ENCODE data around the gene EXOC3L4. TPM values are rescaled to one million over a fixed set of nuclear protein-coding genes. Genes with fewer than 3 reads are reported as not detected.
A peak's percentile ranks its signal among the peaks of the same experiment; 100 is the strongest.

Gene EXOC3L4
- total and polyA plus RNA-seq, 2 experiments from 2014 or later, result not detected

DNA sequence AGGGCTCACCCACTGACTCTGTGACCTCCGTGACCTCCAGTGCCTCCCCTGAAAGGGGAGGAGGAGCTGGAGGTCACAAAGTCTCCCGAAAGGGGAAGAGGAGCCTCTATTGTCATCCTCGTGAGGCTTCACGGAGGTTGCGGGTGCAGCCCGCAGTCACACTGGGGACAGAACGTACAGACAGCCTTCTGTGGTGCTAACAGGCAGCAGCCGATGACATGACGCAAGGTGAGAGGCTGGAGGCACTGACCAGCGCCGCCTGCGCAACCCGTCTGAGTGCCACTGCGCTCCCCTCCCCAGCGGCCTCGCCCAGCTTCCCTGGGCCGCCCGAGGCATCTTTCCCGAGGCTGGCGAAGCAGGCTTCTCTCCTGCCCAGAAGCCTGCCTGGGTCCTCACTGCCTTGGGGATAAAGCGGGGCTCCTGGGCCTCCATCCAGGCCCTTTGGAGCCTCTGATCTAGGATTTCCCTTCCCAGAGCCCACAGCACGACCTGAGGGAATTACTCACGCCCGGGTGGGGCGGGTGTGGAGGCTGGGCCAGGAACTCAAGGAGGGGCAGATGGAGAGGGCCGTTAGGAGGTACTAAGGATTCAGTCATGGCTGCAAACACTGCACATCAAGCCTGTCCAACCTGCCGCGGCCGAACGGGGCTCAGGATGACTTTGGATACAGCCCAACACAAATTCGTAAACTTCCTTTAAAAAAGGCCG lies 22.8 kb upstream of the EXOC3L4 start:
- no peak for TF ChIP-seq EZH2 (IDR thresholded peaks at IDR 0.05; ENCODE audit: insufficient read depth, poor library complexity, severe bottlenecking)
- TF ChIP-seq EZH2phosphoT487 (IDR thresholded peaks at IDR 0.05; ENCODE audit: insufficient read depth, low read depth), result no peak
- no peaks in the 10 kb centered on the region for H3K9me2 ChIP-seq (ENCODE audit: insufficient read depth)
- no peaks in the 10 kb centered on the region for H3K9me3 ChIP-seq (ENCODE audit: low read depth)
- no peaks in the 10 kb centered on the region for H4K20me1 ChIP-seq (ENCODE audit: insufficient read depth)
- H3K4me2 ChIP-seq (ENCODE audit: unreplicated experiment), result no peak overlapping the region
- H3K27me3 ChIP-seq (replicated peaks; ENCODE audit: insufficient read depth), result no peaks in the 10 kb centered on the region
- no peak overlapping the region for H3K9ac ChIP-seq
- H3F3A ChIP-seq (ENCODE audit: insufficient read depth), result peaks cover 10% of the 10 kb centered on the region; the same call in 1 of the 2 replicates
- WGBS, 2 experiments (ENCODE audit: low coverage in 1 of 2, low lambda C conversion rate in 2 of 2, missing lambda C conversion rate in 2 of 2), result 72 to 78% methylated on average over 28 to 32 of the region's 32 CpGs
- no peak overlapping the region for H2AFZ ChIP-seq
- H3K4me1 ChIP-seq (ENCODE audit: insufficient read depth), result peaks cover 12% of the 10 kb centered on the region
- H3K4me3 ChIP-seq, result no peak overlapping the region
- no peaks in the 10 kb centered on the region for H3K79me2 ChIP-seq (ENCODE audit: insufficient read depth)
- in situ Hi-C loops (cut with MboI), result no loop called here
- no peaks in the 10 kb centered on the region for H3K36me3 ChIP-seq (ENCODE audit: low read depth)
- DNase-seq, result peak; percentile 42
- H3K27ac ChIP-seq, result no peak overlapping the region

DNA sequence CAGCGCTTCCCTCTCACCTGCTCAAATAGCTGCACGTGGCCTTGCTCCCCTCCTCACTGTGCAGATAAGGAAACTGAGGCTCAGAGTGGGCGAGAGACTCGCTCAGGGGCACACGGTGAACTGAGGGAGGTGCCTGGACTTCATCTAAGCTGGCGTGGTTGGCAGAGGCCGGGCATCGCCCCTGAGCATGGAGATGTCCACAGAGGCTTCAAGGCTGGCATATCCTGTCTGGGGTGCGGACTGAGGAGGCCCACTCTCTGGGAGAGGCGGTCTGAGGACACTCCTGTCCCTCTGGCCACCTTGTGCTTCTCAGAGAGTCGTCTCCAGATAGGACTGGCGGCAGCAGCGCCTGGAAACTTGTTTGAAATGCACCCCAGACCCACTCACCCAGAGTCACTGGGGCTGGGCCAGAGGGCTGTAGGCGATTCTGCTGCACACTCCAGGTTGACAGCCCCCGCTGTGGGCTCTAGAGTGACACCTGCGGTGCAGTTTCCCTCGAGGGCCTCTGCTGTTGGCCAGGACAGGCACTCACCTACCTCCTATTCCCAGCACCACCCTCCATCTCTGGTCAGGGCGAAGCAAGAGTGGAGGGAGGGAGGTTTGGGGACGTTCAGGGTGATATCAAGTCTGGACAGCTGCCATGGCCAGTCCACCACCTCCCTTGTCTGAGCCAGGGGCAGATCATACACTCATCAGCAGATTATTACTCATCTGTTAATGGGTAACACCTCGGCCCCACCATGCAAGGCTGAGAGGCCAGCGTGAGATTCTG lies 21.7 kb upstream of the EXOC3L4 start:
- WGBS, 2 experiments (ENCODE audit: low coverage in 1 of 2, low lambda C conversion rate in 2 of 2, missing lambda C conversion rate in 2 of 2), result 83 to 84% methylated on average over 21 of the region's 21 CpGs
- Histone ChIP-seq H3K27me3 (replicated peaks; ENCODE audit: insufficient read depth) (no peaks in the 10 kb centered on the region), H4K20me1 (ENCODE audit: insufficient read depth) (no peaks in the 10 kb centered on the region), H3F3A (ENCODE audit: insufficient read depth) (peaks cover 4% of the 10 kb centered on the region; the same call in 1 of the 2 replicates), H3K9me2 (ENCODE audit: insufficient read depth) (no peaks in the 10 kb centered on the region), H3K4me2 (ENCODE audit: unreplicated experiment) (no peak overlapping the region), H3K4me3 (no peak overlapping the region), H3K27ac (no peak overlapping the region), H3K9ac (no peak overlapping the region), H3K79me2 (ENCODE audit: insufficient read depth) (no peaks in the 10 kb centered on the region), H3K36me3 (ENCODE audit: low read depth) (no peaks in the 10 kb centered on the region), H3K4me1 (ENCODE audit: insufficient read depth) (peaks cover 4% of the 10 kb centered on the region), H3K9me3 (ENCODE audit: low read depth) (no peaks in the 10 kb centered on the region), H2AFZ (no peak overlapping the region)
- DNase-seq, result peak; percentile 41
- in situ Hi-C loops (cut with MboI), result no loop called here
- TF ChIP-seq EZH2phosphoT487 (IDR thresholded peaks at IDR 0.05; ENCODE audit: insufficient read depth, low read depth) (no peak), EZH2 (IDR thresholded peaks at IDR 0.05; ENCODE audit: insufficient read depth, poor library complexity, severe bottlenecking) (no peak)

DNA sequence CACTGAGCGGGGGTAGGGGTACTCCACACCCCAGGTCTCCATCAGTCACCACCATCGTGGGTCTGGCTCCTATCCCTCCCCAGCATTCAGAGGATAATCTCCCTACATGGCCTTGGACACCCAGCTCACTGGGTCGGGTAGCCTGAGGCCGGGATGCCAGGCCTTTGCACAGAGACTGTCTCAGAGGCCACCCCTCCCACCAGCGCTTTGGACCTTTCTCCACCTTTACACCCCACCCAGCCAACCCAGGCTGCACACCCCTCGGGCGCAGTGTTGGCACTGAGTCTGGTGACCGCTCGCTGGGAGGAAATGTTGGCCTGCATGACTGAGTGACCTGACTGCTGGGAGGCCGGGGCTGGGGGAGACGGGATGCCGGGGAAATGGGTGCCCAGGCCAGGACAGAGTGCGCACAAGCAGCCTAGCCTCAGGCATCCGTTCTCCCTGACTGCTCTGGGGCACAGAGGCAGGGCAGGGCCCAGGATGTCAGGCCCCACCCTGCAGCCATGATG lies 21.1 kb upstream of the EXOC3L4 start:
- Histone ChIP-seq H3K9me2 (ENCODE audit: insufficient read depth) (no peaks in the 10 kb centered on the region), H3K4me2 (ENCODE audit: unreplicated experiment) (no peak overlapping the region), H3K9me3 (ENCODE audit: low read depth) (no peaks in the 10 kb centered on the region), H3K27ac (no peak overlapping the region), H3K9ac (no peak overlapping the region), H3K4me3 (no peak overlapping the region), H3K36me3 (ENCODE audit: low read depth) (no peaks in the 10 kb centered on the region), H4K20me1 (ENCODE audit: insufficient read depth) (no peaks in the 10 kb centered on the region), H3K27me3 (replicated peaks; ENCODE audit: insufficient read depth) (no peaks in the 10 kb centered on the region), H3F3A (ENCODE audit: insufficient read depth) (no peaks in the 10 kb centered on the region), H3K79me2 (ENCODE audit: insufficient read depth) (no peaks in the 10 kb centered on the region), H3K4me1 (ENCODE audit: insufficient read depth) (no peaks in the 10 kb centered on the region; the same call in 1 of the 2 replicates), H2AFZ (no peak overlapping the region)
- no peak for DNase-seq
- 87 to 94% methylated on average over 14 of the region's 14 CpGs for WGBS, 2 experiments (ENCODE audit: low coverage in 1 of 2, low lambda C conversion rate in 2 of 2, missing lambda C conversion rate in 2 of 2)
- in situ Hi-C loops (cut with MboI), result no loop called here
- TF ChIP-seq EZH2phosphoT487 (IDR thresholded peaks at IDR 0.05; ENCODE audit: insufficient read depth, low read depth) (no peak), EZH2 (IDR thresholded peaks at IDR 0.05; ENCODE audit: insufficient read depth, poor library complexity, severe bottlenecking) (no peak)

DNA sequence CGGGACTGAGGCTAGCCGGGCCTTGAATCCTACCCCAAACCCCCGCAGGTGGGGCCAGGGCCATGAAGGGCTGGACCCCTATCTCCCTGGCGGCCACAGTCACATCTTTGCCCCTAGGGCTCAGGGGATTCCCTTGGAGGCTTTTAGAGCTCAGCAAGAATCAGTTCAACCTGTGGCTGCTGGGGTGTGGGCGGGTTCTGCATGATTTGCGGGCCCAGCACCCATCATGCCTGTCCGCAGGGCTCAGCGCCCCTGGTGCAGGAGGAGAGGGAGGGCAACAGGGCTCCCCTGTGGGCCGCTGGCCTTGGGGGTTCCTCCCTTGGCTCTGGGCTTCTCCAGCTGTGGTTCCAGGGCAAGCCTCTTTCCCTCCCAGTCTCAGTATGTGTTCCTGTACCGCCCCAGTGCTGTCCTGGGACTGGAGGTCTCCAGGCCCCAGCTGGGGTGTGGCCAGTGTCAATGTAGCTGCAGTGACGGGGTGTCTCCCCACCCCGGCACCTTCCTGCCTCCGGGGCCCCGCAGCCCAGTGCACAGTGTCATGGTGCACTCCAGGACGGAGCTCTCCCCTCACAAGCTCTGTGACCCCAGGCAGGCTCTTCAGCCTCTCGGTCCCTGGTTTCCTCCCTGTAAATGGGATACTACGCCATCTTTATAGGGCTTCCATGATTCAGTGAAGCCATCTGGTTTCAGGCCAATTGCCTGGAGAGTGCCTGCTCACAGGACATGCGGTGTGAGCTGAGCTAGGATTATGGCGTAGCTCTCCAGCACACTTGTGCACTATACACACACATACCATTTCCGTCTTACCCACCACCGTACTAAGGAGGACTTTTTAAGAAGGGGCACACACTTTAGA lies 20.4 kb upstream of the EXOC3L4 start:
- no peaks in the 10 kb centered on the region for H3K9me3 ChIP-seq (ENCODE audit: low read depth)
- H3F3A ChIP-seq (ENCODE audit: insufficient read depth), result no peaks in the 10 kb centered on the region
- DNase-seq, result peak; percentile 53
- H3K4me2 ChIP-seq (ENCODE audit: unreplicated experiment), result no peak overlapping the region
- no peak for TF ChIP-seq EZH2phosphoT487 (IDR thresholded peaks at IDR 0.05; ENCODE audit: insufficient read depth, low read depth)
- no peak for TF ChIP-seq EZH2 (IDR thresholded peaks at IDR 0.05; ENCODE audit: insufficient read depth, poor library complexity, severe bottlenecking)
- H3K9me2 ChIP-seq (ENCODE audit: insufficient read depth), result no peaks in the 10 kb centered on the region
- in situ Hi-C loops (cut with MboI), result no loop called here
- H2AFZ ChIP-seq, result no peak overlapping the region; the same call in 1 of the 2 replicates
- WGBS, 2 experiments (ENCODE audit: low coverage in 1 of 2, low lambda C conversion rate in 2 of 2, missing lambda C conversion rate in 2 of 2), result 53 to 60% methylated on average over 21 of the region's 21 CpGs
- H3K9ac ChIP-seq, result no peak overlapping the region
- no peaks in the 10 kb centered on the region for H4K20me1 ChIP-seq (ENCODE audit: insufficient read depth)
- H3K4me1 ChIP-seq (ENCODE audit: insufficient read depth), result no peaks in the 10 kb centered on the region; the same call in 1 of the 2 replicates
- H3K4me3 ChIP-seq, result no peak overlapping the region
- no peak overlapping the region for H3K27ac ChIP-seq
- H3K79me2 ChIP-seq (ENCODE audit: insufficient read depth), result no peaks in the 10 kb centered on the region
- no peaks in the 10 kb centered on the region for H3K27me3 ChIP-seq (replicated peaks; ENCODE audit: insufficient read depth)
- H3K36me3 ChIP-seq (ENCODE audit: low read depth), result no peaks in the 10 kb centered on the region

Measured in GM23248 (cell line).